ENCODE data around the gene SDCBP2. TPM values are rescaled to one million over a fixed set of nuclear protein-coding genes. Genes with fewer than 3 reads are reported as not detected.

SDCBP2 gene
- total RNA-seq, 1 donor from 2014 or later, result 10.8 TPM

DNA sequence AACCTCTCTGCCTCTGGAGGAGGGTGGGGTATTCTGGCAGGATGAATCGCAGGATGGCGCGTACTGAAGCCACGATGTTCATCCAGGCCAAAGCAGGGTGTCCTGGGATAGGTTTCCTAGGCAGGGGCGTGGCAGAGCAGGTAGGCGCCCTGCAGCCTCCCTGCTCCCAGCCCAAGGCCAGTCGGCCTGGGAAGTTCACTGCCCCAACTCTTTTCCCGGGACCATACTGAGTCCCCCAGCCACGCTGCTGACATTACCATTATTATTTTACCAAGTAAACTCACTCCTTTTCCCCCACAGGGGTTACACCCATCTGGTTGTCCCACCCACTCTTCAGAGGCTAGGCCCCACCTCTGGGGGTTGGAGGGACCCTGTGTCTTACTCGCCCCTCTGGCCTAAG is 21.8 kb downstream of the SDCBP2 start:
- H3K36me3 ChIP-seq, result peaks cover 16% of the 10 kb centered on the region
- H3K27ac ChIP-seq, result no peak overlapping the region
- H3K4me3 ChIP-seq, result no peak overlapping the region
- TF ChIP-seq CTCF (IDR thresholded peaks at IDR 0.05), result no peak
- no peaks in the 10 kb centered on the region for H3K27me3 ChIP-seq (ENCODE audit: low read depth)
- ATAC-seq, result no peak
- intact Hi-C loops (cut with DNase I), result no loop called here
- no peaks in the 10 kb centered on the region for H3K9me3 ChIP-seq
- no peak for DNase-seq
- H3K4me1 ChIP-seq, result no peaks in the 10 kb centered on the region

DNA sequence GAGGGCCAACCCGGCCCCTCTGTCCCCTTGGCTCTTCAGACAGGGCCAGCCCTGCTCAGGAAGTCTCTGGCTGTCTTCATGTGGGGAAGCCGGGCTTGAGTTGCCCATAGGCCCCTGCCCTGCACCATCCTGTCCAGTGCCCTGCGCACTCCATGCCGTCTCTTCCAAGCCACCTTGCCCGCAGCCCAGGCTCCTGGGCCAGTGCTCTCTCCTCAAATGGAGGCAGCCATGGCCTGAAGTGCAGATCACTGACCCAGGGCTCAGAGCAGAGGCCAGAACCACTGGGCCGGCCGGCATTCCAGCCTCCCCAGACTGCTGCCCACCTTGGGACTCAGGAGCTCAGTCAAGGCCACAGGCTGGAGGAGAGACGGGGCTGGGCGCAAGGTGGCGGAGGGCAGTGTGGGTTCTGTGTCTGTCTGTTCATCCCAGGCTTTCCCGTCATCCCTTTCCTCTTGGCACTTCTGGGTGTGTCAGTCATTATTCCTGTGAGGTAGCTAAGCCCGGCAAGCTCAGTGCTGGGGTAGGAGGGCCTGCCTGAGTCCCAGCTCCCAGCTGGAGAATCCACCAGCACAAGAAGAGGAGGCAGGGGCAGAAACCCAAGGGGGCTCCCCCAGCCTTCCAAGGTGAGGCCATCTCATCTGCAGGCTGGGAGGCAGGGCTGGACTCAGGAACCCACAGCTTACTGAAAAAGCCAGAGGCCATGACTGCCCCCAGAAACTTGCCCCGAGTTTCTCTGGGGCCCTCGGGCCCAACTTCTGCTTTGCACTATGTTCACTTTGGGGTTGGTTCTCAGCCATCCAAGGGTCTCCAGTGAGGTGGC is 22.4 kb downstream of the SDCBP2 start:
- intact Hi-C loops (cut with DNase I), result no loop called here
- no peak for DNase-seq
- no peak for TF ChIP-seq CTCF (IDR thresholded peaks at IDR 0.05)
- no peak overlapping the region for H3K27ac ChIP-seq
- no peaks in the 10 kb centered on the region for H3K4me1 ChIP-seq
- H3K36me3 ChIP-seq, result peaks cover 16% of the 10 kb centered on the region
- H3K9me3 ChIP-seq, result no peaks in the 10 kb centered on the region
- no peak overlapping the region for H3K4me3 ChIP-seq
- H3K27me3 ChIP-seq (ENCODE audit: low read depth), result no peaks in the 10 kb centered on the region
- peak in 1 of 2 donors; percentile 22 for ATAC-seq

DNA sequence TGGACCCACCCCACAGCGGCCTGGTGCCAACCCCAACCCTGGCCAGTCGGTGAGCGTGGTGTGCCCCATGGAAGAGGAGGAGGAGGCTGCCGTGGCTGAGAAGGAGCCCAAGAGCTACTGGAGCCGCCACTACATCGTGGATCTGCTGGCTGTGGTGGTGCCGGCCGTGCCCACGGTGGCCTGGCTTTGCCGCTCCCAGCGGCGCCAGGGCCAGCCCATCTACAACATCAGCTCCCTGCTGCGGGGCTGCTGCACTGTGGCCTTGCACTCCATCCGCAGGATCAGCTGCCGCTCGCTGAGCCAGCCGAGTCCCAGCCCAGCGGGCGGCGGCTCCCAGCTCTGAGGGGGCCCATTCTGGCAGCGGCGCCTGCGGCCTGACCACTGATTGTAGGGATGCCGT is 23.2 kb downstream of the SDCBP2 start:
- DNase-seq, result no peak
- no peak for TF ChIP-seq CTCF (IDR thresholded peaks at IDR 0.05)
- H3K4me3 ChIP-seq, result no peak overlapping the region
- intact Hi-C loops (cut with DNase I), result no loop called here
- no peaks in the 10 kb centered on the region for H3K27me3 ChIP-seq (ENCODE audit: low read depth)
- no peak overlapping the region for H3K27ac ChIP-seq
- H3K9me3 ChIP-seq, result no peaks in the 10 kb centered on the region
- H3K4me1 ChIP-seq, result no peaks in the 10 kb centered on the region
- no peak for ATAC-seq
- H3K36me3 ChIP-seq, result peaks cover 16% of the 10 kb centered on the region

DNA sequence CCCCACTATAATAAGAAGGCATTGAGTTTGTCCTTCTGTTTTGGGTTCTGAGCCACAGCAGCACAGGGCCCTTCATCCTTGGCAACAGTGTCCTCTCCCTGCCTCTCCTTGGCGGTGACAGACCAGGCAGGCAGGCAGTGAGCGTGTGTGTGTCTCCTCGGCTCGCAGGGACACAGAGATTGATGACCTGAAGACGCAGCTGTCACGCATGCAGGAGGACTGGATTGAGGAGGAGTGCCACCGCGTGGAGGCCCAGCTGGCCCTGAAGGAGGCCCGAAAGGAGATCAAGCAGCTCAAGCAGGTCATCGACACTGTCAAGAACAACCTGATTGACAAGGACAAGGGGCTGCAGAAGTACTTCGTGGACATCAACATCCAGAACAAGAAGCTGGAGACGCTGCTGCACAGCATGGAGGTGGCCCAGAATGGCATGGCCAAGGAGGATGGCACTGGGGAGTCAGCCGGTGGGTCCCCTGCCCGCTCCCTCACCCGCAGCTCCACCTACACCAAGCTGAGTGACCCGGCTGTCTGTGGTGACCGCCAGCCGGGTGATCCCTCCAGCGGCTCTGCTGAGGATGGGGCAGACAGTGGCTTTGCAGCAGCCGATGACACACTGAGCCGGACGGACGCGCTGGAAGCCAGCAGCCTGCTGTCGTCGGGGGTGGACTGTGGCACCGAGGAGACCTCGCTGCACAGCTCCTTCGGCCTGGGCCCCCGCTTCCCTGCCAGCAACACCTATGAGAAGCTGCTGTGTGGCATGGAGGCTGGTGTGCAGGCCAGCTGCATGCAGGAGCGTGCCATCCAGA is 24.0 kb downstream of the SDCBP2 start:
- Histone ChIP-seq H3K36me3 (peaks cover 16% of the 10 kb centered on the region), H3K9me3 (no peaks in the 10 kb centered on the region), H3K4me1 (no peaks in the 10 kb centered on the region), H3K27me3 (ENCODE audit: low read depth) (no peaks in the 10 kb centered on the region), H3K27ac (no peak overlapping the region), H3K4me3 (no peak overlapping the region)
- peak in 1 of 2 donors; percentile 7 for ATAC-seq
- no peak for DNase-seq
- no peak for TF ChIP-seq CTCF (IDR thresholded peaks at IDR 0.05)
- intact Hi-C loops (cut with DNase I), result no loop called here

DNA sequence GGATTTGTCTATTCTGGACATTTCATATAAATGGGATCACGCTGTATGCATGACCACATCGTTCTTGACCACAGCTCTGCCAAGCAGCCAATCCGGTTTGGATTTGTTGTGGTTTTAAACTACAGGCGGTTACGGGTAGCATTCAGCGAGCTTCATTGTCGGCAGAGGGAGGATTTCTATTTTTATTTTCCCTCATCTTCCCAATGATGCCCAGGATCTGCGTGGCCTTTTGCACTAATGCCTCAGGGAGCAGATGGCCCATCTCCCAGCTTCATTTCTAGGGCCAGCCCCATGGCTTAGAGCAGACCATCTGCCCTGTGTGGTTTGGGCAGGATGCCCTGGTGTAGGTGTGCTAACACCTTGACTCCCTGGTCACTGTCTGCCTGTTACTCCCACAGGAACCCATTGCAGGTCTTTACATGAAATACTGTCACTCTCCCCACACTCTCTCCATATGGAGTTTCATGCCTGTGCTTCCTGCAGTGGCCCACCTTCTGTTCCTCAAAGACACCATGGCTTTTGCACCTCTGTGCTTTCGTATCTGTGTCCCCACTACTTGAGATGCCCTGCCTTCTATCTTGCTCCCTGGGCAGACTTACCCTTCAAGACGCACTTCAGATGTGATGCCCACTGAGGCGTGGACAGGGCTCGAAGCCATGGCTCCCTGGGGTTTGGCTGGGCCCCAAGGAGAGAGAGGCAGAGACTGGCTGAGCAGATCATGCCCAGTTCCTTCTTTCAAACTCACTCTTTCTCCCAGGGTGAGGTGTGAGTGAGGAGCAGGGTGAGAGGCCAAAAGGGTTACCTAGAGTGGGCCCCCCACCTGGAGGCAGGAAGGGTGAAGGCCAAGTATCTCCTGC is 26.0 kb downstream of the SDCBP2 start:
- H3K27me3 ChIP-seq (ENCODE audit: low read depth), result no peaks in the 10 kb centered on the region
- no peaks in the 10 kb centered on the region for H3K4me1 ChIP-seq
- no peak for TF ChIP-seq CTCF (IDR thresholded peaks at IDR 0.05)
- no peak for ATAC-seq
- no peak overlapping the region for H3K27ac ChIP-seq
- no peaks in the 10 kb centered on the region for H3K9me3 ChIP-seq
- no peak overlapping the region for H3K4me3 ChIP-seq
- H3K36me3 ChIP-seq, result peaks cover 16% of the 10 kb centered on the region
- no peak for DNase-seq
- intact Hi-C loops (cut with DNase I), result no loop called here

Data from lower lobe of right lung (tissue), 2 donors.